ENCODE measurements around the gene MACROD2. TPM values are rescaled to one million over a fixed set of nuclear protein-coding genes. Genes with fewer than 3 reads are reported as not detected.

Gene MACROD2
- total RNA-seq, 1 donor from 2014 or later, result 3.5 TPM

DNA sequence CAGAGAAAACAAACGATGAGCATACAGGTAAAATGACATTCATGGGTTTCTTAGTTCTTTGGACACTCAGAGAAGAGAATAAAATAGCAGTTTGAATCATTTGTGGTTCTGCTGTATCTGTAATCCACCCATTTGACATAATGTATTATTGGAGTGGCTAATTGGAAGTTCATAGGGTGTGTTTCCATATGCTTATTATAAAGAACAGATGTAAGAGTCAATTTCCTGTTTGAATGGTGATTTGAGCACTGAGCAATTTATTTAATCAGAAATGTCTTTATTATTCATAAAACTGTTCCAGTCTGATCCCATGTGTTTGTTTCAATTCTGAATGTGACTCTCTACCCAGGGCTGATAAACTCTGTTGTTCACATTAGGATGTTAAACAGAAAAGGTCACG, 1638.8 kb downstream of the MACROD2 start:
- Histone ChIP-seq H3K36me3 (no peaks in the 10 kb centered on the region), H3K27me3 (no peaks in the 10 kb centered on the region), H3K9me3 (no peaks in the 10 kb centered on the region), H3K4me1 (no peaks in the 10 kb centered on the region), H3K4me3 (no peak overlapping the region), H3K27ac (no peak overlapping the region)
- intact Hi-C loops (cut with DNase I), result no loop called here
- DNase-seq (ENCODE audit: low spot score in 2 of 2), result no peak
- TF ChIP-seq CTCF (IDR thresholded peaks at IDR 0.05), result no peak

DNA sequence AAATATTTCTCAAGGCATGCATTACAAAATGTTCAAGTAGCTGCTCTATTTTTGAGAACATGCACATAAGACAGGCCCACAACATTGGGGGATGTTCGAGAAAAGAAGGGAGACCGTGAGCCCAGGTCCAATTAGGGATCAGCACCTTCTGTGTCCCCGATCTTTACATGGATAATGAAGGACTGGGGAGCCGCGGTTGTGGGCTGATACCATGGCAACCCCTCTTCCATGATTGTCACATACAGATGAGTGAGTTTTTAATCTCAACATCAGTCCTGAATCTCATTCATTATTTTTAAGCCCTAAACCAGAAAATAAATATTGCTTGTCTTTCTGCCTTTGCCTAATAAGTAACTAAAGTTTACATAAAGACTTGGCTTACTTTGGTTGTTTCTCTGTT, 1642.2 kb downstream of the MACROD2 start:
- Histone ChIP-seq H3K4me3 (no peak overlapping the region), H3K27ac (no peak overlapping the region)
- no peak for DNase-seq (ENCODE audit: low spot score in 2 of 2)

DNA sequence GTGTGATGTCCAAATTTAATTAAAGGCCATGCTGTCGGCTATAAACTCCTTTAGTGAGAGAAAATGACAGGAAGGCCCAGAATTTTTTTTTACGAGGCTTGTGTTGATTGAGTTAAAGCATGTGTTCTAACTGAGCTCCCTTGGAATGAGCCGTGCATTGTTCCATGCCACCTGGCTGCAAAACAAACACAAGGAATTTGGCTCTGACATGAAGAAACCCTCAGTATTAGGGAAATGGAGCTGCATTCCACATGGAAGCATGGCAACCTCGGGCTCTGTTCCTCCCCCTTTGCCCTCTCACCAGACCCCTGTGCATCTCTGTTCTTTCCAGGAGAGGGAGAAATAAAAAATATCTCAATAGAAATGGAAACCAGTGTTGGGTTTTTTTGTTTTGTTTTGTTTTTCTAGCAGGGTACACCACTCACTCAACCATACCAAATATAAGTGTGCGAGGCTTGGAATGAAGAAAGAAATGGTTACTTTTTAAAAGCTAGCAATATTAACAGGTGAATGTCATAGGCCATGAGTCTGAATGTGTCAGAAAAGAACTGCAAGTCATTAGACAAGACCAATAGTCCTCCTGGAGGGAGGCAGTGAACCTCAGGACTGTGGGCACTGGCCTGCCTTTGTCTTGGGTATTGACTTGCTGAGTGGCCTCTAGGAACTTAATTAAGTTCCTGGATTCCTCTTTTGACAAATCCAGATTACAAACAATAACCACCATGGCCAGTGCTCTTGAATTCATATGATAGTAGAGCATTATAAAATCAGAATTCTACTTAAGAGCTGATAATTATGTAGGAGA, 1642.8 kb downstream of the MACROD2 start:
- TF ChIP-seq CTCF (IDR thresholded peaks at IDR 0.05), result no peak
- DNase-seq (ENCODE audit: low spot score in 2 of 2), result no peak
- Histone ChIP-seq H3K27me3 (no peaks in the 10 kb centered on the region), H3K36me3 (no peaks in the 10 kb centered on the region), H3K4me3 (no peak overlapping the region), H3K27ac (no peak overlapping the region), H3K4me1 (peaks cover 0 to 6% of the 10 kb centered on the region in 2 donors), H3K9me3 (no peaks in the 10 kb centered on the region)
- intact Hi-C loops (cut with DNase I), result no loop called here

More for the DNA sequence above, 1642.2 kb downstream of the MACROD2 start:
- intact Hi-C loops (cut with DNase I), result no loop called here
- Histone ChIP-seq H3K27me3 (no peaks in the 10 kb centered on the region), H3K4me1 (peaks cover 0 to 6% of the 10 kb centered on the region in 2 donors), H3K9me3 (no peaks in the 10 kb centered on the region), H3K36me3 (no peaks in the 10 kb centered on the region)
- no peak for TF ChIP-seq CTCF (IDR thresholded peaks at IDR 0.05)

DNA sequence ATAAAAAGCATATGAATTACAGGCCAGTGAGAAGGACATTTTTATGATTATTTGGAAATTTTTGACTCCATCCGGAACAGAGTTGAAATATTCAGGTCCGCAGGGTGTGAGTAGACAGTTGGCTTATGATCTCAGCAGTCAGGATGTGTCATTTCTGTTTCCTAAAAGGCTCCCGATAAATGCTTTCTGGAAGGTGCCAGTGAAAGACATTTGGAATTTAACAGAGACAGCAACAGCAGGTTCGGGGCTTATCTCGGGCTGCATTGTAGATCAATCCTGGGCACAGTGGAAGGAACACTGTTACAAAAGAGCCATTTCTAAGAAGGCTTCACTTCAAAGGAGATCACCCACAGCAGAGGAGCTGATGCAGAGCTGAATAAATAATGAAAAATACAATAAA, 1643.5 kb downstream of the MACROD2 start:
- TF ChIP-seq CTCF (IDR thresholded peaks at IDR 0.05), result no peak
- H3K27ac ChIP-seq, result no peak overlapping the region
- no peak for DNase-seq (ENCODE audit: low spot score in 2 of 2)
- H3K36me3 ChIP-seq, result no peaks in the 10 kb centered on the region
- H3K9me3 ChIP-seq, result no peaks in the 10 kb centered on the region
- no peak overlapping the region for H3K4me3 ChIP-seq
- H3K27me3 ChIP-seq, result no peaks in the 10 kb centered on the region
- intact Hi-C loops (cut with DNase I), result no loop called here
- peaks cover 0 to 6% of the 10 kb centered on the region in 2 donors for H3K4me1 ChIP-seq

- intact Hi-C loops (cut with DNase I), result no loop called here
Observed at GRCh38 chr20:15639839-15640238, 1644.5 kb downstream of the MACROD2 start.

More at GRCh38 chr20:15639839-15640238, 1644.5 kb downstream of the MACROD2 start:
- no peak overlapping the region for H3K4me3 ChIP-seq
- H3K36me3 ChIP-seq, result no peaks in the 10 kb centered on the region
- TF ChIP-seq CTCF (IDR thresholded peaks at IDR 0.05), result no peak
- H3K9me3 ChIP-seq, result no peaks in the 10 kb centered on the region
- peaks cover 0 to 6% of the 10 kb centered on the region in 2 donors for H3K4me1 ChIP-seq
- DNase-seq (ENCODE audit: low spot score in 2 of 2), result no peak
- no peak overlapping the region for H3K27ac ChIP-seq
- H3K27me3 ChIP-seq, result no peaks in the 10 kb centered on the region
